Naive thymus-derived CD8-positive, alpha-beta T cell (primary cell): ENCODE results near the gene CASP2. TPM values are rescaled to one million over a fixed set of nuclear protein-coding genes. Genes with fewer than 3 reads are reported as not detected.
A peak's percentile ranks its signal among the peaks of the same experiment; 100 is the strongest.

Source experiments
- ATAC-seq, 2 donors: fragments of 150-1000 bp; cut with Tn5 transposase in 1 of 2; sonication (Bioruptor Pico), chemical (Tn5 transposase) in 1 of 2; 1 replicate in 1 of 2; 2 replicates in 1 of 2; pipeline ENCODE4 v1.10.0; 2021; ENCODE audit warnings: mild to moderate bottlenecking in 2 of 2, moderate library complexity in 2 of 2
- POLR2A ChIA-PET: fragments of 350-600 bp; sonication (Branson Sonifier 250); formaldehyde crosslinking; loops from one replicate; lab custom pipeline; 2021; ENCODE audit warnings: antibody characterized with exemption; lab: Charles Lee
- DNase-seq, 10 donors: peaks; one replicate each; pipeline versions ENCODE4 v3.0.0 to v3.0.0-alpha.2; 2020 to 2022
- H3K27ac Mint-ChIP-seq, 10 donors: one replicate each; pipeline ENCODE4 v1.8.0; 2020 to 2022; ENCODE audit warnings: mild to moderate bottlenecking in 10 of 10, mixed read lengths in 10 of 10, moderate library complexity in 4 of 10, inconsistent platforms in 1 of 10
- H3K27me3 Mint-ChIP-seq, 5 donors: one replicate each; pipeline ENCODE4 v1.8.0; 2021 to 2022; ENCODE audit warnings: mixed read lengths in 5 of 5
- H3K36me3 Mint-ChIP-seq, 3 donors: one replicate each; pipeline ENCODE4 v1.8.0; 2020 to 2022; ENCODE audit warnings: mixed read lengths in 3 of 3, mild to moderate bottlenecking in 2 of 3, inconsistent platforms in 1 of 3
- H3K4me1 Mint-ChIP-seq, 4 donors: one replicate each; pipeline ENCODE4 v1.8.0; 2021 to 2022; ENCODE audit warnings: mixed read lengths in 4 of 4
- H3K4me3 Mint-ChIP-seq, 10 donors: one replicate each; pipeline ENCODE4 v1.8.0; 2020 to 2022; ENCODE audit warnings: mild to moderate bottlenecking in 10 of 10, mixed read lengths in 10 of 10, moderate library complexity in 6 of 10, inconsistent platforms in 1 of 10
- H3K9me3 Mint-ChIP-seq, 9 donors: one replicate each; pipeline ENCODE4 v1.8.0; 2020 to 2022; ENCODE audit warnings: mixed read lengths in 9 of 9, mild to moderate bottlenecking in 3 of 9, inconsistent platforms in 1 of 9, moderate library complexity in 1 of 9
- polyA plus RNA-seq, 3 donors: library from polyadenylated mRNA; unstranded; fragments of 300-500 nt; fragmentation: Illumina TruSeq; gene quantifications; one replicate each; pipeline ENCODE4 v1.2.3, GENCODE V29; 2021
- total RNA-seq, 8 experiments: library from RNA in 2 of 8; stranded (reverse) in 2 of 8; gene quantifications; one replicate each; pipeline ENCODE4 v1.2.3 and lab custom pipeline; 2021 to 2026

CASP2 gene
- total and polyA plus RNA-seq, 5 experiments from 2014 or later, result 12.1 to 68.2 (median 22.0) TPM

DNA sequence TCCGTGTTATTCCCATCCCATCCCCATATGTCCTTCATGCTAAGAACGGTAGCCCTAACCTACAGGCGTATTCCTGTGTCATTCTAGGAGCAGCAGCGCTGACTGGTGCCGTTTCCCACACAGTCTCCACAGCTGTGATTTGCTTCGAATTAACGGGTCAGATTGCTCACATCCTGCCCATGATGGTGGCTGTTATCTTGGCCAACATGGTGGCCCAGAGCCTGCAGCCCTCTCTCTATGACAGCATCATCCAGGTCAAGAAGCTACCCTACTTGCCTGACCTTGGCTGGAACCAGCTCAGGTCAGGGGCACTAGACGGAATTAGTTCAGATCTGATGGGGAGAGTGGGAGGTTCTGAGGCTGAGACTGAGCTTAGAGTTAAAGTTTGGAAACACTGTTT lies 53.7 kb downstream of the CASP2 start:
- peaks cover 0 to 19% (median 13%) of the 10 kb centered on the region in 5 donors for H3K27me3 Mint-ChIP-seq
- no peak for DNase-seq
- POLR2A ChIA-PET, result interaction anchor here (1.0 kb wide), 1 partner anchor 9 kb away, joined by 3 read pairs; no protein-coding TSS in a partner anchor
- no peaks in the 10 kb centered on the region for H3K36me3 Mint-ChIP-seq
- H3K9me3 Mint-ChIP-seq, result no peaks in the 10 kb centered on the region
- no peak for ATAC-seq
- H3K4me1 Mint-ChIP-seq, result peaks cover 8 to 15% (median 10%) of the 10 kb centered on the region in 4 donors
- no peak overlapping the region for H3K27ac Mint-ChIP-seq
- no peak overlapping the region for H3K4me3 Mint-ChIP-seq

DNA sequence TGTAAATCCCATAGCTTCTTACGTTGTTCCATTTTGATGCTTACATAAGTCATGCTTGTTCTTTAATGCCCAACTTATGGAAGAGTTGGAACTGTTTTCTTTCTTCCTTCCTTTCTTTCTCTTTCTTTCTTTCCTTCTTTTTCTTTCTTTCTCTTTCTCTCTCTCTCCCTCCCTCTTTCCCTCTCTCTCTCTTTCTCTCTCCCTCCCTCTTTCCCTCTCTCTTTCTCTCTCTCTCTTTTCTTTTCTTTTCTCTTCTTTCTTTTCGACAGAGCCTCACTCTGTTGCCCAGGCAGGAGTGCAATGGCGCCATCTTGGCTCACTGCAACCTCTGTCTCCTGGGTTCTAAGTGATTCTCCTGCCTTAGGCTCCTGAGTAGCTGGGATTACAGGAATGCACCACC lies 55.4 kb downstream of the CASP2 start:
- Mint-ChIP-seq H3K27me3 (peaks cover 0 to 15% (median 11%) of the 10 kb centered on the region in 5 donors), H3K9me3 (no peaks in the 10 kb centered on the region), H3K4me3 (no peak overlapping the region), H3K27ac (no peak overlapping the region), H3K36me3 (no peaks in the 10 kb centered on the region), H3K4me1 (peaks cover 8 to 11% (median 9%) of the 10 kb centered on the region in 4 donors)
- no peak for ATAC-seq
- DNase-seq, result no peak
- POLR2A ChIA-PET, result no interaction called here

GRCh38 chr7:143345428-143345900 lies 57.3 kb downstream of the CASP2 start:
- peaks cover 0 to 6% (median 4%) of the 10 kb centered on the region in 5 donors for H3K27me3 Mint-ChIP-seq
- peak; percentile 45 to 80 (median 58) for DNase-seq
- no peaks in the 10 kb centered on the region for H3K9me3 Mint-ChIP-seq
- no peaks in the 10 kb centered on the region for H3K36me3 Mint-ChIP-seq
- peak; percentile 100 for ATAC-seq
- peaks cover 8 to 11% (median 10%) of the 10 kb centered on the region in 4 donors for H3K4me1 Mint-ChIP-seq
- peak overlapping the region in 8 of 10 donors; percentile 18 to 82 (median 60) for H3K27ac Mint-ChIP-seq
- POLR2A ChIA-PET, result interaction anchor here (0.7 to 2.3 kb wide), 5 partner anchors 10 to 62 kb away, joined by 3 to 9 read pairs (median 4); no protein-coding TSS in a partner anchor
- H3K4me3 Mint-ChIP-seq, result peak overlapping the region; percentile 69 to 88 (median 78)

DNA sequence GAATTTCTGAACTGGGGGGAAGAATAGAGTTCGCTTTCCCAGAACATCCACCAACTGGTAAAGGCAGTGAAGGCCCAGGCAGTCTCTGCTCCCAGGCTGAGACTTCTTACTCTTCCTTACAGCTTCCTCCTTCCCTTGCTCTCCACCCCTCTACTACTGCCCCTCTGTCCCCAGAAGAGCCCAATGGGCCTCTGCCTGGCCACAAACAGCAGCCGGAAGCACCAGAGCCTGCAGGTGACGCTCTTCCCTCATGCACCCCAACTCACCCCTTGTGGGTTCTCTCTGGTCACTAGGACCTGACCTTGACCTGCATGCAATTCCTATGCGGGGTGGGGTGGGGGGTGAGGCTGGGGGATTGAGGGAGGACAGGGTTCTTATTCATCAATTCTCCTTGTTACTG lies 57.9 kb downstream of the CASP2 start:
- Mint-ChIP-seq H3K36me3 (no peaks in the 10 kb centered on the region), H3K9me3 (no peaks in the 10 kb centered on the region), H3K4me3 (peak overlapping the region in 5 of 10 donors; percentile 69 to 87 (median 77)), H3K4me1 (peaks cover 8 to 11% (median 10%) of the 10 kb centered on the region in 4 donors), H3K27me3 (peaks cover 0 to 6% (median 3%) of the 10 kb centered on the region in 5 donors), H3K27ac (no peak overlapping the region)
- no peak for ATAC-seq
- DNase-seq, result no peak
- POLR2A ChIA-PET, result interaction anchor here (1.2 to 2.3 kb wide), 3 partner anchors 10 to 34 kb away, joined by 4 to 9 read pairs (median 7); no protein-coding TSS in a partner anchor

DNA sequence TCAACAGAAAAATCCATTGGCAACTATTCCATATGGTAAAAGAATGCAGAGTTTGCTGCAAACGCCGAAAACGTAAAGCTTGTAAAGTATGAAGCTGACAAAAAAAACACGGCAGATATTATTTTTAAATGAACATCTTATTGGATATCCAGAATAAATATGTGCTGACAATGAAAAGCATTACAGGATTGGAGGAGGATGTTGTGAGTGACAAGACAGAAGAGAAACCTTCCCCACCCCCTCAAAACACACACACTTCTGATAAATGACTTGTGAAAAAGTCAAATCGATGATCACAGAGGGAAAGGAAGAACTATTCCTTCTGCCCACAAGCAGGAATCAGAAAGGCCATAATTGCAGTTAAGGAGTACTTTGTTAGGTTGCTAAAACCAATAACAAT lies 59.8 kb downstream of the CASP2 start:
- POLR2A ChIA-PET, result interaction anchor here (0.5 to 1.4 kb wide), 3 partner anchors 12 to 534 kb away, joined by 3 to 7 read pairs (median 4); no protein-coding TSS in a partner anchor
- H3K27me3 Mint-ChIP-seq, result peaks cover 0 to 5% (median 0%) of the 10 kb centered on the region in 5 donors

GRCh38 chr7:143351060-143351459 lies 62.9 kb downstream of the CASP2 start:
- POLR2A ChIA-PET, result interaction anchor here (0.5 to 1.1 kb wide), 2 partner anchors 9 to 29 kb away, joined by 3 to 5 read pairs; no protein-coding TSS in a partner anchor
- H3K36me3 Mint-ChIP-seq, result no peaks in the 10 kb centered on the region
- no peak overlapping the region for H3K27ac Mint-ChIP-seq
- peaks cover 0 to 3% (median 0%) of the 10 kb centered on the region in 5 donors for H3K27me3 Mint-ChIP-seq
- ATAC-seq (no peak), DNase-seq (no peak)
- H3K4me3 Mint-ChIP-seq, result no peak overlapping the region
- H3K4me1 Mint-ChIP-seq, result peaks cover 0 to 8% (median 1%) of the 10 kb centered on the region in 4 donors
- H3K9me3 Mint-ChIP-seq, result no peaks in the 10 kb centered on the region

More for the DNA sequence above, 59.8 kb downstream of the CASP2 start:
- no peak for ATAC-seq
- Mint-ChIP-seq H3K27ac (no peak overlapping the region), H3K4me3 (no peak overlapping the region), H3K4me1 (peaks cover 8 to 11% (median 10%) of the 10 kb centered on the region in 4 donors), H3K36me3 (no peaks in the 10 kb centered on the region), H3K9me3 (no peaks in the 10 kb centered on the region)
- DNase-seq, result no peak

DNA sequence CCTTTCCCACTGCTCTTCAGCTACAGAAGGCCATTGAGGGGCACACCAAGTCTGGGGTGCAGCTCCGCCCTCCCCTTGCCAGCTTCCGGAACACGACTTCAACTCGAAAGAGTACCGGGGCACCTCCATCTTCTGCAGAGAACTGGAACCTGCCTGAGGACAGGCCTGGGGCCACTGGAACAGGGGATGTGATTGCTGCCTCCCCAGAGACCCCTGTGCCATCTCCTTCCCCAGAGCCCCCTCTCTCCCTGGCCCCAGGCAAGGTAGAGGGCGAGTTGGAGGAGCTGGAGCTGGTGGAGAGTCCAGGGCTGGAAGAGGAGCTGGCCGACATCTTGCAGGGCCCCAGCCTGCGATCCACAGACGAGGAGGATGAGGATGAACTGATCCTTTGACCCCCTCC lies 63.4 kb downstream of the CASP2 start:
- H3K27me3 Mint-ChIP-seq, result peaks cover 0 to 3% (median 0%) of the 10 kb centered on the region in 5 donors
- H3K4me3 Mint-ChIP-seq, result no peak overlapping the region

DNA sequence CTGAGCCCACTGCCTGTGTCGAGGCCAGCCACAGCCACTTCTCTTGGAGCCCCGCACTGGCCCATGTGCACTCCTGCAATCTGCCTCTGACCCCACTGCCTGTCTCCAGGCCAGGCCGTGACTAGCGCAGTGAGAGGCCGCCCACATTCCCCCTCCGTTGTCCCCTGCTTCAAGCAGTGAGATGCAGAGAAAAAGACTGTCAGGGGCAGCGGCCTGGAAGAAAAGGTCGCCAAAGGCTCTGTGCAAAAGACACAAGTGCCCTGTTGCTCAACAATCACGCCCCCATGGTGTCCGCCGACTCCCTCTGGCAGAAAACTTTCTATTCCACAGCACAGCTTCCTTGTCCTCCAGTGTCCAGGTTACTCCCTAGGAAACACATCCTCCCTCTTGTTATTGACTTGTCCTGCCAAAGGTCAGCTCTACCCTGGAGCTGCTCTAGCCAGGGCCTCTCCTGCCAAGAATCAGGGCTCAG lies 64.4 kb downstream of the CASP2 start:
- Mint-ChIP-seq H3K9me3 (no peaks in the 10 kb centered on the region), H3K4me1 (peaks cover 0 to 8% (median 1%) of the 10 kb centered on the region in 4 donors), H3K27ac (no peak overlapping the region), H3K36me3 (no peaks in the 10 kb centered on the region), H3K27me3 (no peaks in the 10 kb centered on the region), H3K4me3 (no peak overlapping the region)
- POLR2A ChIA-PET, result no interaction called here
- ATAC-seq, result no peak
- DNase-seq, result no peak

More for the DNA sequence above, 63.4 kb downstream of the CASP2 start:
- no peak for ATAC-seq
- no peaks in the 10 kb centered on the region for H3K36me3 Mint-ChIP-seq
- DNase-seq, result no peak
- H3K4me1 Mint-ChIP-seq, result peaks cover 0 to 8% (median 1%) of the 10 kb centered on the region in 4 donors
- POLR2A ChIA-PET, result interaction anchor here (0.5 kb wide), 1 partner anchor 29 kb away, joined by 5 read pairs; no protein-coding TSS in a partner anchor
- no peak overlapping the region for H3K27ac Mint-ChIP-seq
- H3K9me3 Mint-ChIP-seq, result no peaks in the 10 kb centered on the region

GRCh38 chr7:143354376-143354775 lies 66.2 kb downstream of the CASP2 start:
- POLR2A ChIA-PET, result interaction anchor here (0.8 kb wide), 1 partner anchor 58 kb away, joined by 3 read pairs; no protein-coding TSS in a partner anchor
- H3K27me3 Mint-ChIP-seq, result no peaks in the 10 kb centered on the region
- no peak overlapping the region for H3K4me3 Mint-ChIP-seq
- ATAC-seq, result no peak
- no peak for DNase-seq
- peak overlapping the region in 1 of 10 donors; percentile 8 for H3K27ac Mint-ChIP-seq
- no peaks in the 10 kb centered on the region for H3K36me3 Mint-ChIP-seq
- H3K9me3 Mint-ChIP-seq, result no peaks in the 10 kb centered on the region
- H3K4me1 Mint-ChIP-seq, result peaks cover 0 to 8% (median 3%) of the 10 kb centered on the region in 4 donors

- H3K27ac Mint-ChIP-seq, result no peak overlapping the region
- DNase-seq, result no peak
- POLR2A ChIA-PET, result interaction anchor here (0.9 to 1.3 kb wide), 2 partner anchors 10 to 35 kb away, joined by 3 to 4 read pairs; no protein-coding TSS in a partner anchor
- ATAC-seq, result no peak
- H3K36me3 Mint-ChIP-seq, result no peaks in the 10 kb centered on the region
- H3K4me1 Mint-ChIP-seq, result peaks cover 0 to 8% (median 2%) of the 10 kb centered on the region in 4 donors
- peak overlapping the region in 1 of 10 donors; percentile 6 for H3K4me3 Mint-ChIP-seq
- no peaks in the 10 kb centered on the region for H3K27me3 Mint-ChIP-seq
- H3K9me3 Mint-ChIP-seq, result no peaks in the 10 kb centered on the region
Observed at GRCh38 chr7:143354965-143355364, 66.8 kb downstream of the CASP2 start.

GRCh38 chr7:143355450-143356385 lies 67.6 kb downstream of the CASP2 start:
- Mint-ChIP-seq H3K9me3 (no peaks in the 10 kb centered on the region), H3K4me3 (no peak overlapping the region), H3K27ac (no peak overlapping the region), H3K27me3 (peaks cover 0 to 5% (median 0%) of the 10 kb centered on the region in 5 donors), H3K36me3 (no peaks in the 10 kb centered on the region), H3K4me1 (peaks cover 0 to 14% (median 5%) of the 10 kb centered on the region in 4 donors)
- POLR2A ChIA-PET, result interaction anchor here (0.9 to 1.3 kb wide), 2 partner anchors 10 to 34 kb away, joined by 3 to 4 read pairs; no protein-coding TSS in a partner anchor
- ATAC-seq (no peak), DNase-seq (no peak)

- Mint-ChIP-seq H3K27ac (no peak overlapping the region), H3K4me1 (peaks cover 2 to 19% (median 5%) of the 10 kb centered on the region in 4 donors), H3K9me3 (no peaks in the 10 kb centered on the region), H3K36me3 (no peaks in the 10 kb centered on the region), H3K4me3 (no peak overlapping the region), H3K27me3 (peaks cover 0 to 6% (median 0%) of the 10 kb centered on the region in 5 donors)
- ATAC-seq, result no peak
- DNase-seq, result no peak
- POLR2A ChIA-PET, result interaction anchor here (1.3 kb wide), 1 partner anchor 11 kb away, joined by 4 read pairs; no protein-coding TSS in a partner anchor
Observed at GRCh38 chr7:143356414-143357050, 68.4 kb downstream of the CASP2 start.
